Activated T-helper 2 cell treated with anti-CD3 and anti-CD28 coated beads, Interferon-gamma antibody, Interleukin-2, Interleukin-4, amounts not matched to agents 10 μg/mL and 5 μg/mL and 100 μg/mL, durations not matched to agents 14 hours and 24 hours and 36 hours (primary cell): ENCODE data around the gene CEACAM18. TPM values are rescaled to one million over a fixed set of nuclear protein-coding genes. Genes with fewer than 3 reads are reported as not detected.
A peak's percentile ranks its signal among the peaks of the same experiment; 100 is the strongest.

ENCODE experiments used
- DNase-seq: peaks from one replicate; pipeline ENCODE4 v3.0.0; 2021; ENCODE audit warnings: low spot score
- H3K27ac Mint-ChIP-seq: one replicate; pipeline ENCODE4 v1.8.0; 2021; ENCODE audit warnings: mixed read lengths
- H3K27me3 Mint-ChIP-seq: one replicate; pipeline ENCODE4 v1.8.0; 2021; ENCODE audit warnings: low read depth, mixed read lengths
- H3K36me3 Mint-ChIP-seq: one replicate; pipeline ENCODE4 v1.8.0; 2021; ENCODE audit warnings: low read depth, mixed read lengths
- H3K4me1 Mint-ChIP-seq: one replicate; pipeline ENCODE4 v1.8.0; 2021; ENCODE audit warnings: low read depth, mixed read lengths
- H3K4me3 Mint-ChIP-seq: one replicate; pipeline ENCODE4 v1.8.0; 2021; ENCODE audit warnings: low read depth, mild to moderate bottlenecking, moderate library complexity, mixed read lengths
- H3K9me3 Mint-ChIP-seq: one replicate; pipeline ENCODE4 v1.8.0; 2021; ENCODE audit warnings: mixed read lengths
- intact Hi-C: fragments of 100-400 bp; cut with micrococcal nuclease; formaldehyde crosslinking; loops from one replicate; pipeline ENCODE4 v1.15.1; 2023
- total RNA-seq: library from RNA; stranded (reverse); gene quantifications from 2 replicates; pipeline ENCODE4 v1.2.3, GENCODE V29; 2022

Gene CEACAM18
- total RNA-seq, 1 donor from 2014 or later: not detected

GRCh38 chr19:51530616-51531015 is 52.3 kb downstream of the CEACAM18 start:
- DNase-seq: no peak
- H3K27ac Mint-ChIP-seq: no peak overlapping the region
- H3K4me3 Mint-ChIP-seq: no peak overlapping the region
- intact Hi-C loops: no loop called here
- H3K9me3 Mint-ChIP-seq: peaks cover 6% of the 10 kb centered on the region
- H3K36me3 Mint-ChIP-seq: no peaks in the 10 kb centered on the region
- H3K27me3 Mint-ChIP-seq: peaks cover 50% of the 10 kb centered on the region
- H3K4me1 Mint-ChIP-seq: peaks cover 10% of the 10 kb centered on the region

GRCh38 chr19:51531349-51532315 is 53.3 kb downstream of the CEACAM18 start, which contains the start of gene SIGLEC6:
TSS of gene SIGLEC6 (minus strand) at chr19:51531670. CDS start at chr19:51531648, 22 bp downstream.
- H3K9me3 Mint-ChIP-seq: peaks cover 6% of the 10 kb centered on the region
- DNase-seq: peak; percentile 35
- intact Hi-C loops: no loop called here

GRCh38 chr19:51535535-51535934 is 57.2 kb downstream of the CEACAM18 start:
- H3K4me3 Mint-ChIP-seq: no peak overlapping the region
- peaks cover 61% of the 10 kb centered on the region for H3K27me3 Mint-ChIP-seq
- peaks cover 10% of the 10 kb centered on the region for H3K4me1 Mint-ChIP-seq
- DNase-seq: no peak
- H3K36me3 Mint-ChIP-seq: no peaks in the 10 kb centered on the region
- intact Hi-C loops: no loop called here
- H3K27ac Mint-ChIP-seq: no peak overlapping the region
- peaks cover 6% of the 10 kb centered on the region for H3K9me3 Mint-ChIP-seq

More at GRCh38 chr19:51531349-51532315, 53.3 kb downstream of the CEACAM18 start, which contains the start of gene SIGLEC6:
- no peak within 1 kb of the TSS for H3K4me3 Mint-ChIP-seq
- peaks cover 54% of the 10 kb centered on the region for H3K27me3 Mint-ChIP-seq
- H3K4me1 Mint-ChIP-seq: peaks cover 10% of the 10 kb centered on the region
- no peaks in the 10 kb centered on the region for H3K36me3 Mint-ChIP-seq
- peak within 1 kb of the TSS; percentile 24 for H3K27ac Mint-ChIP-seq

DNA sequence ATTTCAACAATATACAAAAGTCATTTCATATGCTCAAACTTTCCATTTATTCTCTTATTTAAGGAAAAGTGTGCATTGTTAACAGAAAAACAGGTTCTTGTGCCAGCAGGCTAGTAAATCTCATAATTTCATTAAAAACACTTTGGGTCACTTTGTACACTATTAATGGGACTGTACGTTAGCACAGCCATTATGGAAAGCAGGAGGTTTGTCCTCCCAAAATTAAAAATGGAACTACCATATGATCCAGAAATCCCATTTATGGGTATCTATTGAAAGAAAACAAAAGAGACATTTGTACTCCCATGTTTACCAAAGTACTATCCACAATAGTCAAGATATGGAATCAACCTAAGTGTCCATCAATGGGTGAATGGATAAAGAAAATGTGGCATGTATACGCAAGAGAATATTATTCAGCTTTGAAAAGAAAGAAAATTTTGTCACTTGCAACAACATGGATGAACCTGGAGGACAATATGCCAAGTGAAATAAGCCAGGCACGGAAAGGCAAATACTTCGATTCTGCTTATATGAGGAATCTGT is 61.6 kb downstream of the CEACAM18 start:
- peaks cover 50% of the 10 kb centered on the region for H3K27me3 Mint-ChIP-seq
- H3K27ac Mint-ChIP-seq: no peak overlapping the region
- intact Hi-C loops: no loop called here
- H3K4me3 Mint-ChIP-seq: no peak overlapping the region
- H3K9me3 Mint-ChIP-seq: peaks cover 5% of the 10 kb centered on the region
- DNase-seq: no peak
- H3K36me3 Mint-ChIP-seq: no peaks in the 10 kb centered on the region
- peaks cover 7% of the 10 kb centered on the region for H3K4me1 Mint-ChIP-seq

Other genes starting within 250 kb of the CEACAM18 start
- gene SIGLECL1, start 227.5 kb upstream of the CEACAM18 start, total RNA-seq: not detected in 2 replicates
- 7.0 TPM in 2 replicates for gene IGLON5, start 166.9 kb upstream of the CEACAM18 start, total RNA-seq
- gene VSIG10L, start 136.4 kb upstream of the CEACAM18 start, total RNA-seq: 9.5 and 10.4 TPM in 2 replicates
- gene ETFB, start 112.2 kb upstream of the CEACAM18 start, total RNA-seq: 209 and 215 TPM in 2 replicates
- gene CLDND2, start 109.5 kb upstream of the CEACAM18 start, total RNA-seq: 13.8 and 14.9 TPM in 2 replicates
- gene NKG7, start 105.9 kb upstream of the CEACAM18 start, total RNA-seq: 332 and 342 TPM in 2 replicates
- not detected in 2 replicates for gene LIM2, start 90.6 kb upstream of the CEACAM18 start, total RNA-seq
- gene C19orf84, start 87.9 kb upstream of the CEACAM18 start, total RNA-seq: 0.14 and 0.27 TPM in 2 replicates
- 4.0 and 6.6 TPM in 2 replicates for gene SIGLEC10, start 60.9 kb upstream of the CEACAM18 start, total RNA-seq
- gene SIGLEC8, start 20.1 kb upstream of the CEACAM18 start, total RNA-seq: 0.07 and 0.18 TPM in 2 replicates
- gene SIGLEC12, start 23.3 kb downstream of the CEACAM18 start, total RNA-seq: 4.5 and 4.6 TPM in 2 replicates
- 1.2 and 1.7 TPM in 2 replicates for gene SIGLEC6, start 53.1 kb downstream of the CEACAM18 start, total RNA-seq
- gene ZNF175, start 92.7 kb downstream of the CEACAM18 start, total RNA-seq: 11.0 and 13.4 TPM in 2 replicates
- not detected in 2 replicates for gene SIGLEC5, start 151.9 kb downstream of the CEACAM18 start, total RNA-seq
- gene SIGLEC14, start 168.3 kb downstream of the CEACAM18 start, total RNA-seq: 0.34 TPM in 1 of 2 replicates, not detected in the other
- gene SPACA6, start 214.8 kb downstream of the CEACAM18 start, total RNA-seq: 6.7 and 10.9 TPM in 2 replicates
- gene HAS1, start 245.5 kb downstream of the CEACAM18 start, total RNA-seq: not detected in 2 replicates